Measurements from ENCODE around the gene TIMELESS.

TIMELESS gene

GRCh38 chr12:56437430-56438176 lies 11.6 kb downstream of the TIMELESS start:
- TF ChIP-seq CTCF (conservative IDR thresholded peaks at IDR 0.05; ENCODE audit: low read depth, low read length): no peak
- DNase-seq (ENCODE audit: low read depth): no peak
- H3K4me3 ChIP-seq (ENCODE audit: low read length): no peak overlapping the region

DNA sequence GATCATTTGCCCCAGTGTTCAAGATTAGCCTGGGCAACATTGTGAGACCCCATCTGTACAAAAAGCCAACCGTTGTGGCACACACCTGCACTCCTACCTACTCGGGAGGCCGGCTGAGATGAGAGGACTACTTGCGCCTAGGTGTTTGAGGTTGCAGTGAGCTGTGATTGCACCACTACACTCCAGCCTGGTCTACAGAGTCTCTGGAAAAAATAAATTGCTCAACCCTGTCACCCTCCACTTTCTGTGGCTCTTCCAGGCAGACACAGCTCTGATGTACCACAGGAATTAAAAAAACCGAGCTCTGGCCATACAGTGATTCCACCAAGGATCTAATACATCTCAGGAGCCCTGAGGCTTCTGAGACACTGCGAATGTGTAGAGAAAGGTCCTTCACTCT lies 14.4 kb downstream of the TIMELESS start:
- TF ChIP-seq CTCF (conservative IDR thresholded peaks at IDR 0.05; ENCODE audit: low read depth, low read length): no peak
- H3K4me3 ChIP-seq (ENCODE audit: low read length): no peak overlapping the region
- DNase-seq (ENCODE audit: low read depth): no peak

DNA sequence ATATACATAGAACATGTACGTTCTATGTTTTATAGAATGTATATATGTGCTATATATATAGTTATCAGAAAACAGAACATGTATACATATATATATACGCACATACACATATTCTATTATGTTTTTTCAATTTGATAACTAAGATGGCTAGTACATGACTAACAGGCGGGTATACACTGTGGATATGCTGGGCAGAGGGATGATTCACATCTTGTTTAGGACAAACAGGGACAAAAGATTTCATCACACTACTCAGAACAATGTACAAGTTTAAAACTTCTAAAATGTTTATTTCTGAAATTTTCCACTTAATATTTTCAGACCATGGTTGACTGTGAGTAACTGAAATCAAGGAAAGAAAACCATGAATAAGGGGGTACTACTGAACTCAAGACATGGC lies 17.4 kb downstream of the TIMELESS start:
- TF ChIP-seq CTCF (conservative IDR thresholded peaks at IDR 0.05; ENCODE audit: low read depth, low read length): no peak
- DNase-seq (ENCODE audit: low read depth): no peak
- H3K4me3 ChIP-seq (ENCODE audit: low read length): no peak overlapping the region

GRCh38 chr12:56431288-56431687 lies 17.9 kb downstream of the TIMELESS start:
- DNase-seq (ENCODE audit: low read depth): no peak
- TF ChIP-seq CTCF (conservative IDR thresholded peaks at IDR 0.05; ENCODE audit: low read depth, low read length): no peak
- no peak overlapping the region for H3K4me3 ChIP-seq (ENCODE audit: low read length)

- DNase-seq (ENCODE audit: low read depth): no peak
- no peak overlapping the region for H3K4me3 ChIP-seq (ENCODE audit: low read length)
- no peak for TF ChIP-seq CTCF (conservative IDR thresholded peaks at IDR 0.05; ENCODE audit: low read depth, low read length)
Observed at GRCh38 chr12:56425940-56426438, 23.2 kb downstream of the TIMELESS start.

GRCh38 chr12:56425193-56425592 lies 24.0 kb downstream of the TIMELESS start:
- H3K4me3 ChIP-seq (ENCODE audit: low read length): no peak overlapping the region
- no peak for TF ChIP-seq CTCF (conservative IDR thresholded peaks at IDR 0.05; ENCODE audit: low read depth, low read length)
- DNase-seq (ENCODE audit: low read depth): no peak

GRCh38 chr12:56420411-56420810 lies 28.8 kb downstream of the TIMELESS start:
- no peak for TF ChIP-seq CTCF (conservative IDR thresholded peaks at IDR 0.05; ENCODE audit: low read depth, low read length)
- H3K4me3 ChIP-seq (ENCODE audit: low read length): no peak overlapping the region
- DNase-seq (ENCODE audit: low read depth): no peak

Data from retinal pigment epithelial cell (primary cell).